GM18499 (cell line): ENCODE measurements around the gene SPRED3.
"Not testable (repeated sequence)": the region's sequence is repeated elsewhere in the genome, so short reads cannot be mapped to it uniquely, and the experiment has no call there.

Experiments
- ATAC-seq: cut with Tn5 transposase; IDR thresholded peaks from one replicate; pipeline ENCODE4 v1.9.1; 2021; ENCODE audit warnings: moderate number of reproducible peaks; ENCODE audit not compliant: insufficient read depth, unreplicated experiment

The SPRED3 gene, protein sequence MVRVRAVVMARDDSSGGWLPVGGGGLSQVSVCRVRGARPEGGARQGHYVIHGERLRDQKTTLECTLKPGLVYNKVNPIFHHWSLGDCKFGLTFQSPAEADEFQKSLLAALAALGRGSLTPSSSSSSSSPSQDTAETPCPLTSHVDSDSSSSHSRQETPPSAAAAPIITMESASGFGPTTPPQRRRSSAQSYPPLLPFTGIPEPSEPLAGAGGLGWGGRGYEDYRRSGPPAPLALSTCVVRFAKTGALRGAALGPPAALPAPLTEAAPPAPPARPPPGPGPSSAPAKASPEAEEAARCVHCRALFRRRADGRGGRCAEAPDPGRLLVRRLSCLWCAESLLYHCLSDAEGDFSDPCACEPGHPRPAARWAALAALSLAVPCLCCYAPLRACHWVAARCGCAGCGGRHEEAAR

DNA sequence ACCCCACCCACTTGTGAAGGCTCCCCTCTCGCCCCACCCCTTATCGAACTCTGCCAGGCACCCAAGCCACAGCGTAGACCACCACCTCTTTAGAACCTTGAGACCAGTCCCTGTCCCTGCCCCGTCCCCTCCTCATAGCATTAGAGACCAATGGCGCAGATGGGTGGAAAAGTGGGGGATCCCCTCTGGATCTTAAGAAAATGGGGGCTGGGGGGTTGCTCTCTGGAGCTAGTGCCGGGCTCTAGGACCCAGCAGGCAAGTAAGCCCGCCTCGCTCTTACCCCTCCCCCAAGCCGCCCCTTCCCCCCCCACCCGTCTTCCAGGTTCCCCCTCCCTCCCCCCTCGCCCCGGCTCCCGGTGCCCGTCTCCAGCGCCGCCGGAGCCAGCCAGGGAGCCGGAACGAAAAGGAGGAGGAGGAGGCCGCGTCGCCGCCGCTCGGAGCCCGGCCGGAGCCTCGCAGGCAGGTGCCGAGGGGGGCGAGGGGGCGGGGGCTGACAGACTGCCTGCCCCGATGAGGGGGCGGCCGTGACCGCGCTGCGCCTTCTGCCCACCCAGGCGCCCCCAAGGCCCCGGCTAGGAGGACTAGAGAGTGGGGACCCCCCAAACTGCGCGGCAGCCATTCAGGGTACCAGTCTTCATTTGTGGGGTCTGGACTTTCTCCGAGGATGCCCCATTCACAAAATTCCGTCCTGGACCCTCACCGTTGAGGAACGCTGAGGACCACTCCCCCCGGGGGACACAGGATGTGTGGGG, at the start of gene SPRED3:
TSS of gene SPRED3 (plus strand) at position 349 of the 752 bp plus-strand sequence. CDS start 1,606 bp downstream, outside the sequence.
- no peak for ATAC-seq

DNA sequence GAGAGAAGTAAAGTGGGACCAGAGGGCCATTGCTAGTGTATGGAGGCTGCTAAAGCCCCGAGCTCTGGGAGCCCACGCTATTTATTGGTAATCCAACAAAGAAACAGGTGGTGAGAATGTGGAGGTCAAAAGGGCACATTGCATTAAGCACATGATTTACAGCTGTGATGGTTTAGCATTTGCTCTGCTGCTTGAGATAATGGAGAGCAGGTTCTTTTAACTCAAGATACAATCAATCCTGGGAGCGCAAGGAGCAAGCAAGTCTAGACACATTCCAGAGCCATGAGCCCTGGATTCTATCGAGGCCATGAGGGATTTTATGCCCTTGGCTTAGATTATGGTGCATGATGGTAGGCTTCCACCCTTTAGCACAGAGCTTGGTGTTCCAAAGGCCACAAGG, 49.5 kb upstream of the SPRED3 start:
- ATAC-seq, result not testable (repeated sequence)

DNA sequence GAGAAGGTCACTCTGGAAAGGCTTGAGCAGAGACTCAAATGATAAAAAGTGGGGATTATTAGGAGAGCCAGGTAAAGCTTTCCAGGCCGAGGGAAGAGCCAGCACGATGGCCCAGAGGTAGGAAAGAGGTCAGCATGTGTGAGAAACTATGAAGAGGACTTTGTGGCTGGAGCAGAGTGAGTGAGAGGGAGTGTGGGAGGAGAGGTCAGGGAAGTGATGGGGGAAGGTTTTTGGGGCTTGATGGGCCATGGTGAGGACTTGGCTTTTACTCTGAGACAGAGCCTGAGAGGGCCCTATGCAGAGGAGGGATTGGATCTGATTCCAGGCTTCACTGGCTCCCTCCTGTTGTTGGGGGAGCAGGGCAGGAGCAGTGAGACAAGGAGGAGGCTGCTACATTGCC, 47.6 kb upstream of the SPRED3 start:
- no peak for ATAC-seq

DNA sequence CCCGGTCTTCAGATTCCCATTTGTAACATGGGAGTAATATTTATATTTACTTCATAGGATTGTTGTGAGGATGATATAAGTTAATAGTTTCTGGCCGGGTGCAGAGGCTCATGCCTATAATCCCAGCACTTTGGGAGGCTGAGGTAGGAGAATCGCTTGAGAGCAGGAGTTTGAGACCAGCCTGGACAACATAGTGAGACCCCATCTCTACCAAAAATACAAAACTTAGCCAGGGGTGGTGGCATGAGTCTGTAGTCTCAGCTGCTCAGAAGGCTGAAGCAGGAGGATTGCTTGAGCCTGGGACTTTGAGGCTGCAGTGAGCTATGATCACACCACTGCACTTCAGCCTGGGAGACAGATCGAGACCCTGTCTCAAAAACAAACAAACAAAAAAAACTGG, 41.7 kb upstream of the SPRED3 start:
- ATAC-seq, result no peak

DNA sequence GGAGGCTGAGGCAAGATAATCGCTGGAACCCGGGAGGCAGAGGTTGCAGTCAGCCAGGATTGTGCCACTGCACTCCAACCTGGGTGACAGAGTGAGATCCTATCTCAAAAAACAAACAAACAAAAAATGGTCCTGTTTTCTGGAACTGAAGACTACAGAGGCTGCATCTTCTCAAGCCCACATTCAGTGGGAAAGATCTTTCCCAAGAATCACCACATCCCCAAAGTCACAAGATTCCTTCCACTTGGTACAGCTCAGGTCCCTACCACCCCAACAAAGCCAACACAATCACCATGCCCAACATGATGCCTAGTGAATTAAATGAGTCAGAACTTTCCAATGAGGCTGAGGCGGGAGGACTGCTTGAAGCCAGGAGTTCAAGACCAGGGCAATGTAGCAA, 37.6 kb upstream of the SPRED3 start:
- no peak for ATAC-seq

DNA sequence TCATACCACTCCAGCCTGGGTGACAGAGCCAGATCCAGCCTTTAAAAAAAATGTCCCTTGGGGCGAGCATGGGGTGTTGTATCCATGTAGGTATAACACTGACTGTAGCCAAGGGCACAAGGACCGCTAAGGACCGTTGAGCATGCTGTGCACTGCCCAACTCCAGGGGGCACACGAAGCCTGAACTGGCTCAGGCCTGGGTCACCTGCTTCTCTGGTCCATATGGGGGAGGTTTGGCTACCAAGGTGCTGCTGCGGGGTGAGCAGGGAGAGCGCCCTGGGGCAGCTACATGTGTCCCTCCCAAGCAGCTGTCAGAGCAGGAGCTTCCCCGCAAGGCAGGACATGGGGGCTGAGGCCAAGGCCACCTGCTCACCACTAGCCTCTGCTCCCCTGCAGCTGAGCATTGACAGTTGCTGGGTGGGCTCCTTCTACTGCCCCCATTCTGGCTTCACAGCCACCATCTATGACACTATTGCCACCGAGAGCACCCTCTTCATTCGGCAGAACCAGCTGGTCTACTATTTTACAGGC, 36.6 kb upstream of the SPRED3 start:
- ATAC-seq, result no peak

DNA sequence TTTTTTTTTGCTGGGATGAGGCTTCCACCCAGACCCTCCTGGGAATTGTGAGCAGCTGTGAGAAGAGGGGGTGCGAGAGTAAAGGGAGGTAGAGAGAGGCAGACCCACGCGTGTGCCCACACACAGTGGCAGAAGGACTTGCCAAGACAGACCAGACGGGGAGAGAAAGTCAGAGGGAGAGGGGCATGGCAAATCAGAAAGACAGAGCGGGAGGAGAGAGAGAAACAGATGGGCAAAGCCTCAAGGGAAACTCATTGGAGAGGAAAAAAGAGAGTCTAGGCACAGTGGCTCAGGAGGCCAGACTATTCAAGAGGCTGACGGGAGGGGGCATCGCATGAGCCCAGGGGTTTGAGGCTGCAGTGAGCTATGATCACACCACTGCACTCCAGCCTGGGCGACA, 35.9 kb upstream of the SPRED3 start:
- no peak for ATAC-seq

DNA sequence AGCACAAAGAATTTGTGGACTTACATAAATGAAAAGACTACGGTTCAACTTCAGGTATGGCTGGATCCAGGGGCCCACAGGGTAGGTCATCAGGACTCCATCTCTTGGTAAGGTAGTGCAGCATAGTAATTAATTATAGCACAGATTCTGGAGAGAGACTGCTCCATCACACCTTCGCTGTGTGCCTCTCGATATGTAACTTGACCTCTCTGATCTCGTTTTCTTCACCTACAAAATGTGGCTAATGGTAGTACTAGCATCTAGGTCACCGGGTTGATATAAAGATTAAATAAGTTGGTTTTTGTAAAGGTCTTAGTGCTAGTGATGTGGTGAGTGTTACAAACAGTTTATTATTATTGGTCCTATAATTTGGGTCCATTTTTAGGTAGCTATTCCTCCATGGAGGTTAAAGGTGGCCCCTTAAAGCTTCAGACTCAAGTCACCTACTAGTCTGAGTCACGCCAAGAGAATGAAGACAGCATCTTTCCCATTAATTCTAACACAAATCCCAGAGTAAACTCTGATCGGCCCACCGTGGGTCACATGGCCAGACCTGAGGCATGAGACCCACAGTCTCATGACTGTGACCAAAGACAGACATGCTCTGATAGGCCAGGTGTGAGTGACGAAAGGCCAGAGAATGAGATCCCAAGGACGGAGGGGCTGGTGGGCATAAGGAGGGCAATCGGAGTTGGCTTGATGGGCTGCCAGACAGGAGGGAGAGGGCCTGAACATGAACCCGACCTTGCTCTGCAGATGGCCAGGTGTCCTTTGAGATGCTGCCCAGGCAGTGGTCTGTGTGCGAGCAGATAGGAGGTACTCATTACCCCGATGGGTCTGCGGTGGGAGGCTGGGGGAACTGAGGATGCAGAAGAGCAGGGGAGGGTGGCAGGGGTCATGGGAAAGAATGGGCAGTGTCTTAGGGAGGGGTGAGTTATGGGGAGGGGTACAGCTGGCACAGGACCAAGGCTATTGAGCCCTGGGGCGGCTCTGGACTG, 32.5 kb upstream of the SPRED3 start:
- ATAC-seq, result no peak

DNA sequence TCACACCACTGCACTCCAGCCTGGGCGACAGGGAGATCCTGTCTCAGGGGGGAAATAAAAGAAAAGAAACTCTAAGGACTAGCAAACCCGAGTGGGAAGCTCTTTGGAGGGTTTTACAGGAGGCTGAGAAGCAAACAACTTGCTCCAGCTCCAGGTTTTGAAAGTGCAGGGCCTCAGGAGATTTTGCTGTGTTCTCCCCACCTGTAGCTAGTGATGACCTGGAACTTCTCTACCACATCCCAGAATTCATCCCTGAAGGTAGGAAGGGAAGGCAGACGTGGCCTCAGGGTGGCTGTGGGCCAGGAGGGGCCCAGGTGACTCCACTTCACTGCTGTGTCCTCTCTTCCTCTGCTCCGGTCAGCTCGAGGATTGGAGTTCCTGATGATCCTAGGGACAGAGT, 30.4 kb upstream of the SPRED3 start:
- no peak for ATAC-seq

DNA sequence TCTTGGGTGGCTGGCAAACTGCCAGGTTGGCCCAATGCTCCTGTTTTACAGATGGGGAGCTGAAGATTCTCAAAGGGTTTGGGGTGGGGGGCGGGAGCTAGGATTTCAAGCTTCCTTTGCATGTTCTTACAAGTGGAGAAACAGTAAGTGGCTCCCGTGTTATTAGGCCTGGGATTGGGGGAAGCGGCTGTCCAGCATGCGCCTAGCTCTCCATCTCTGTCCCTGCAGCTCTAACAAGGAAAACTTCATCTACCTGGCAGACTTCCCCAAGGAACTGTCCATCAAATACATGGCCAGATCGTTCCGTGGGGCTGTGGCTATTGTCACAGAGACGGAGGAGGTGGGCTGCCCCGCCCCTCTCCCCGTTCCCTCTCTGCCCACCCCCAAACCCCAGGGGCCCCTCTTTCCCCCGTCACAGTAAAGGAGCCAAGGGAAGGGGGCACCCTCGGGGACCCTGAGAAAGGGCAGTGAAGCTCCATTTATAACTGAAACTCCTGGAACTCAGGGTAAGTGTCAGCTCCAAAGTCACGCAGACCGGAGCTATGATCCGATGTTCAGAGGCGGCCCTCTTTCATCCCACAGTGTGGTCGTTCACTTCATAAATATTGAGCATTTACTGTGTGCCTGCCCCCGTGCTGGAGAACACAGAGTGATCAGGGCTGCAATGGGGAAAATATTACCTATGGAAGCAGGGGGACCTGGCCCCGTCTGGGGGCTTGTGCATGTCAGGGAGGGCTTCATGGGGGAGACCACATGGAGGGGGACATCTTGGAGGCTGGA, 29.1 kb upstream of the SPRED3 start:
- no peak for ATAC-seq

DNA sequence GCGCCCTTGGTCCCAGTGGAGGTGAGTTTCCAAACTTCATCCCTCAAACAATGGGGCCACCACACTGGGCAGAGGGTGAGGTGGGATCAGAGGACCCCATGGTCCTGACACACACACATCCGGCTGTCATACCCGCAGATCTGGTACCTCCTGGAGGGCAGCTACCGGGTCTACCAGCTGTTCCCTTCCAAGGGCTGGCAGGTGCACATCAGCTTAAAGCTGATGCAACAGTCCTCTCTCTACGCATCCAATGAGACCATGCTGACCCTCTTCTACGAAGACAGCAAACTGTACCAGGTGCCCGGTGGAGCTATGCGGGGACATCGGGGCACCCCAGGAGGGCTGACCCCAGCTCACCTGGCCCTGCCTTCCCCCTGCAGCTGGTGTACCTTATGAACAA, 28.1 kb upstream of the SPRED3 start:
- no peak for ATAC-seq

DNA sequence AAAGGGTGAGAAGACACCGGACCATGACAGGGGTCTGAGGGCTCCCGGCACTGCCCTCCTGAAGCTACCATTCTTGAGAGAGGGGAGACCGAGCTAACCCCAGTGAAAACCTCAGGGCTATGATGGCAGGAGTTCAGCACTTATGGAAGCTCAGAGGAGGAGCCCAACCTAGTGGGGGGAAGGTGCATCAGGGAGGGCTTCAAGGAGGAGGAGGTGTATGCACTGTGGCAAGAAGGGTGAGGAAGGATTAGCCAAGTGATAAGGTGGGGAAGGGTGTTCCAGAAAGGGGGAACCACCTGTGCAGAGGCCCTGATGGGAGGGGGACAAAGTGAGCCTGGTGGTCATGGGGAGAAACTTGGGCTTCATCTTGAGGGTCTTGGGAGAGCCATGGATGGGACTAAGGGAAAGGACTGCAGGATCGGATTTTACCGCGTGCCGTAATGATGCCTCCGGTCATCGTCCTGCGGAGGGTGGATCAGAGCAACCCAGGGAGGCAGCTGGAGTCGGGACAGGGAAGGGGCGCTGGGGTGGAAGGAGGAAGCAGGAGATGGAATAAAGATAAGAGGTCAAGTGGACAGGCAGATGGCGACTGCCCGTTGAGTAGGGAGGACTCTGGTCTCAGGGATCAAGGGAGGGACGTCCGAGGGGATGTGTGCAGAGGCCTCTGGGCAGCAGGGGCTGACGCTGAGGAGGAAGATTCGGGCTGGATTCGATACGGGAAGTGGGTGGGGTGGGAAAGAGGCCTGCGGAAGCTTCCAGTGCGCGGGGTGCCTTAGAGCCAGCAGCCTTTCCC, 27.5 kb upstream of the SPRED3 start:
- ATAC-seq, result no peak

DNA sequence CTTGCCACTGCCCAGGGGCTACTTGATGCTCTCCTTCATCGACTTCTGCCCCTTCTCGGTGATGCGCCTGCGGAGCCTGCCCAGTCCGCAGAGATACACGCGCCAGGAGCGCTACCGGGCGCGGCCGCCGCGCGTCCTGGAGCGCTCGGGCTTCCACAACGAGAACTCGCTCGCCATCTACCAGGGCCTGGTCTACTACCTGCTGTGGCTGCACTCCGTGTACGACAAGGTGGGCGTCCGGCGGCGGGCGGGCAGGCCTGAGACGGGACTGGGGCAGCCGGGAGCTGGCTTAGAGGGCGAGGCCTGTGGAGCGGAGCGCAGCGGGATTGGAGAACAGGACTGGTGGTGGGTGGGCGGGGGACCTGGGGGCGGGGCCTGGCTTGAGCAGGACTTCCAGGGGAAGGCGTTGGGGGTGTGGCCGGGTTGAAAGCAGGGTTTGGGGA, 26.8 kb upstream of the SPRED3 start:
- ATAC-seq, result no peak

DNA sequence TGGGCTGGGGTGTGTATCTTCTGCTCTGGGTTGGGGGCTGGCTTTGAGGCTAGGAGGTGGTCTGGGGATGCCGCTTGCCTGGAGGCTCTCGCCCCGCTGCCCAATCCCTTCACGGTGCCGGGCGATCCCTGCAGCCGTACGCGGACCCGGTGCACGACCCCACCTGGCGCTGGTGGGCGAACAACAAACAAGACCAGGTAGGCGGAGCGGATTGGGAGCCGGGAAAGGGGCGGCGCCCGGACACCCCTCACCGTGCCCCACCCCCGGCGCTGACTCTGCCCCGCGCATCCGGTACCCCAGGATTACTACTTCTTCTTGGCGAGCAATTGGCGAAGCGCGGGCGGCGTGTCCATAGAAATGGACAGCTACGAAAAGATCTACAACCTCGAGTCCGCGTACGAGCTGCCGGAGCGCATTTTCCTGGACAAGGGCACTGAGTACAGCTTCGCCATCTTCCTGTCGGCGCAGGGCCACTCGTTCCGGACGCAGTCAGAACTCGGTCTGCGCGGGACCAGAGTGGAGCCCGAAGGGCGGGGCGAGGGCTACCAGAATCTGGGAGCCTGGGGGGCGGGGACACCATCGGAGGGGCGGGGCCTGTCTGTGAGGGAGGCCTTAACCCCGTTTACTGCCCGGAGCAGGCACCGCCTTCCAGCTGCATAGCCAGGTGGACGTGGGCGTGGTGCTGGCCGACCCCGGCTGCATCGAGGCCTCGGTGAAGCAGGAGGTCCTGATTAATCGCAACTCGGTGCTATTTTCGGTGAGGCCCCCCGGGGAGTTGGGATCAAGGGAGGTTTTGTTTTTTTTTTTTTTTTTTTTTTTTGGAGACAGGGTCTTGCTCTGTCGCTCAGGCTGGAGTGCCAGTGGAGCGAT, 26.2 kb upstream of the SPRED3 start:
- no peak for ATAC-seq

DNA sequence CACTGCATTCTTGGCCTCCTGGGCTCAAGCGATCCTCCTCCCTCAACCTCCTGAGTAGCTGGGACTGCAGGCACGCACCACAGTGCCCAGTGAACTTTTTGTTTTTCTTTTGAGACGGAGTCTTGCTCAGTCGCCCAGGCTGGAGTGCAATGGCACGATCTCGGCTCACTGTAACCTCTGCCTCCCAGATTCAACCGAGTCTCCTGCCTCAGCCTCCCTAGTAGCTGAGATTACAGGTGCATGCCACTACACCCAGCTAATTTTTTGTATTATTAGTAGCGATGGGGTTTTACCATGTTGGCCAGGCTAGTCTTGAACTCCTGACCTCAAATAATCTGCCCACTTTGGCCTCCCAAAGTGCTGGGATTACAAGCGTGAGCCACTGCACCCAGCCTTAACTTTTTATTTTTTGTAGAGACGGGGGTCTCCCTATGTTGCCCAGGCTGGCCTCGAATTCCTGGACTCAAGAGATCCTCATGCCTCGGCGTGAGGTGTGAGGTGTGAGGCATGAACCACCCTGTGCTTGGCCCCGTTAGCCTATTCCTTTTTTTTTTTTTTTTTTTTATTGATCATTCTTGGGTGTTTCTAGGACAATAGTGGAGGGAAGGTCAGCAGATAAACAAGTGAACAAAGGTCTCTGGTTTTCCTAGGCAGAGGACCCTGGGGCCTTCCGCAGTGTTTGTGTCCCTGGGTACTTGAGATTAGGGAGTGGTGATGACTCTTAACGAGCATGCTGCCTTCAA, 25.4 kb upstream of the SPRED3 start:
- not testable (repeated sequence) for ATAC-seq

DNA sequence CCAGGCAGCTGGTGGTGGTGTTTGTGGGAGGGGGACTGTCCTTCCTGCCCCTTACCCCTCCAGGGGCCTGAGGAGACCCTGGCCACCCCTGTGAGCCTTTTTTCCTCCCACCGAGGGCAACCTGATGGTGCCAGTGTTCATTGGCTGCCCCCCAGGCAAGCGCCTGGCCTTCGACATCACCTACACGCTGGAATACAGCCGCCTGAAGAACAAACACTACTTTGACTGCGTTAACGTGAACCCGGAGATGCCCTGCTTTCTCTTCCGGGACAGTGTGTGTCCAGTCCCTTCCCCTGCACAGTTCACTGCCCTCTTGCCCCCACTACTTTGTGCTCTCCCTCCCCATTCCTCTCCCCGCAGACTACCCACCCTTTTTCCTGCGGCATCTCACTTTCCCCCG, 21.5 kb upstream of the SPRED3 start:
- no peak for ATAC-seq

DNA sequence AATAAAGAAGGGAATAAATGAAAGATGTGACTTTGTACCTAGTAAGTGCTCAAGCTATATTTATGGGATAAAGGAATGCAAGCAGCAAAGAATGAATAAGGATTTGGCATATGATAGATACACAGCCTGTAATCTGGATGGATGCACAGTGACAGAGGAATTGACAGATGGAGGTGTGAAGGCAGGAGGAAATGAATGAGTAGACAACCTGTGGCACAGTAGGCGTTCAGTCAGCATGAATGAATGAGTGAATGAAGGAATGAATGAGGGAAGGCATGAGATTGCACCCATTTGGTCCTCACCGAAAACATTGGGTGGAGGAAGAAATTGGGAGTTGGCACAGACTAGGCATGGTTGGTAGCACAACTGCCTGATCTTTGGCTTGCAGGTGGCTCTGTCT, 18.9 kb upstream of the SPRED3 start:
- no peak for ATAC-seq
